KOPT-K1 (cell line): Measurements from ENCODE around the gene NKTR.

Experiments used
- H3K27ac ChIP-seq: fragments of 200-600 bp; sonication (generic); 2 replicates; pipeline ENCODE4 v1.5.1; 2016; ENCODE audit warnings: antibody characterized with exemption, mild to moderate bottlenecking, low read depth, low read length; ENCODE audit not compliant: poor library complexity, severe bottlenecking
- H3K36me3 ChIP-seq: fragments of 200-600 bp; sonication (generic); 2 replicates; pipeline ENCODE4 v1.5.1; 2017; ENCODE audit warnings: antibody characterized with exemption, mild to moderate bottlenecking, low read length, moderate library complexity; ENCODE audit not compliant: insufficient read depth
- H3K9me3 ChIP-seq: fragments of 200-600 bp; sonication (generic); 2 replicates; pipeline ENCODE4 v1.5.1; 2017; ENCODE audit warnings: antibody characterized with exemption, low read length, mild to moderate bottlenecking; ENCODE audit not compliant: insufficient read depth, poor library complexity, severe bottlenecking

Gene NKTR

GRCh38 chr3:42652251-42652610 is 51.7 kb downstream of the NKTR start:
- H3K9me3 ChIP-seq = no peaks in the 10 kb centered on the region
- peaks cover 28% of the 10 kb centered on the region for H3K36me3 ChIP-seq
- no peak overlapping the region for H3K27ac ChIP-seq

DNA sequence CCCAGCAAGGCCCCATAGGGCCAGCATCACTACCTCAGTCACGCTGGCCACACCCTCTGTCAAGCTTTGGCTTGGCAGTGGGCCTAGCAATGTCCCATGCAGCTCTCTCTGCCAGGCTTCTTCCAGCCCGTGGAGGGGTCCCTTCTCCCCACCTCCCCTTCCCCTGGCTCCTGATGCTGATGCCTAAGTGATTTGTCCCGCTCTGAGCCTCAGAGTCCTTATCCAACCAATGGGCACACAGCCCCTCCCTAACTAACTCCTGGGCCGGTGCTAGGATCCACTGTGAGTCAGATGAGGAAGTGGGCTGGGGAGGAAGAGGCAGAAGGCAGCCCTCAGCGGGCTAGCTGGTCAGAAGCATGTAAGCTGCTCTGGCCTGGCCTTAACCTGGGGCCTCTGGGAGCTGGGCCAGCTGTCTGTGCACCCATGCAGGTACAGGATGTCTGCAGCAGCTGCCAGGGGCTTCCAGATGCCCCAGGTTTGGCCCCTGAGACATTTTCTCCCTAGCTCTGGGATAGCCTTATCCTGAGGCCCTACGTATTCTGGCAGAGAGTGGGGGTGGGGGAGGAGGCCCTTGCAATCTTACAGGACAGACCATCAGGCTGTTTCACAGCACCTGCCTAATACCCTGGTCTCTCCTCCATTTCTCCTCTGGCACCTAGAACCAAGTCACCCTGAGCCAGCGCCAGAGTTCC is 52.3 kb downstream of the NKTR start:
- Histone ChIP-seq H3K27ac (no peak overlapping the region), H3K36me3 (peaks cover 23% of the 10 kb centered on the region), H3K9me3 (no peaks in the 10 kb centered on the region)

DNA sequence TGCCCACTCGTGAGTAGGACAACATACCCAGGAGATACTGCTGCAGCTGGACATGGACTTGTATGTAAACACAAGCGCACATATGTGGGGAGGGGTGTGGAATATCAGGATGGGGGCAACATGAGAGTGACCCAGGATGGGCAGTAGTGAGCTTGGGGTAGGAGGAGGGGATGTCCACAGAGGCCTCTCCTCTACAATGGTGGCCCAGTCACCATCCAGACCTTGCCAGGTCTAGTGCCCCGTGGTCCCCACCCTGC is 52.7 kb downstream of the NKTR start:
- Histone ChIP-seq H3K36me3 (peaks cover 18% of the 10 kb centered on the region), H3K9me3 (no peaks in the 10 kb centered on the region), H3K27ac (no peak overlapping the region)

DNA sequence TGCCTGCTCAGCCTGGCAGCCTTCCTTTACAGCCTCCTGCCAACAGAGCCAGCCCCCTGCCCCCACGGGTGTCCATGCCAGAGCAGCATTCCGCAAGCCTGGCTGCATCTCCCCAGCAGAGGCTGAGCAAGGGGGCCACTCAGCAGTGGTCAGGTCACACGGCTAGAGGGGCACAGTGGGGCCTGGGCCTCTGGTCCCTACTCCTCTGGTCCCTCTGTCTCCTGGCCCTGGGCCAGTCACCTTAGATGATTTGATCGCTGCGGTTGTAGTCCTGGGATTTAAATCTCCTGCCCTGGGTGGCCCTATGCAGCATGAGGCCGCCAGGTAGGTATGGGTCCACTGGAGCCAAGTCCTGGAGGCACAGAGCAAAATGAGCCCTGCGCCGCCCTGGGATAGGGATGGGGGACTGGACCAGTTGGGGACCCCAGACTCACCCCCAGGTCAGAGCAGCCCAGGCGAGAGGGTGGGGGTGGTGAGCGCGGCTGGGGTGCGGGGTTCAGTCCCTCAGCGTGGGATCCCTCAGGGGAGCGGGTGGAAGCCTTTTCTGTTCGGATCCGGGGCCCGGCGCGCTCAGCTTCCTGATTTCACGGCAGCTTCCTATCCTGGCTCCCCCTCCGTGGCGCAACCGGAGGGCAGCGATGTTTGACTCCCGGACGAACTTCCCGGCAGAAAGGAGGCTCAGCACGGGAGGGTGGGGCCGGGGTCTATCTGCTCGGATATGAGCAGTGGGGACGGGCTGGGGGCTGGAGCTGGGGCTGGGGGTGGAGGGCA is 53.3 kb downstream of the NKTR start, which contains the start of gene ZBTB47:
ZBTB47 (plus strand) TSS at position 138 of the 771 bp plus-strand sequence. CDS start 4,659 bp downstream, outside the sequence.
- Histone ChIP-seq H3K36me3 (peaks cover 13% of the 10 kb centered on the region), H3K9me3 (no peaks in the 10 kb centered on the region), H3K27ac (no peak within 1 kb of the TSS)

- Histone ChIP-seq H3K36me3 (peaks cover 5% of the 10 kb centered on the region), H3K27ac (no peak overlapping the region), H3K9me3 (no peaks in the 10 kb centered on the region)
Measured at GRCh38 chr3:42654331-42655201, 54.1 kb downstream of the NKTR start.

DNA sequence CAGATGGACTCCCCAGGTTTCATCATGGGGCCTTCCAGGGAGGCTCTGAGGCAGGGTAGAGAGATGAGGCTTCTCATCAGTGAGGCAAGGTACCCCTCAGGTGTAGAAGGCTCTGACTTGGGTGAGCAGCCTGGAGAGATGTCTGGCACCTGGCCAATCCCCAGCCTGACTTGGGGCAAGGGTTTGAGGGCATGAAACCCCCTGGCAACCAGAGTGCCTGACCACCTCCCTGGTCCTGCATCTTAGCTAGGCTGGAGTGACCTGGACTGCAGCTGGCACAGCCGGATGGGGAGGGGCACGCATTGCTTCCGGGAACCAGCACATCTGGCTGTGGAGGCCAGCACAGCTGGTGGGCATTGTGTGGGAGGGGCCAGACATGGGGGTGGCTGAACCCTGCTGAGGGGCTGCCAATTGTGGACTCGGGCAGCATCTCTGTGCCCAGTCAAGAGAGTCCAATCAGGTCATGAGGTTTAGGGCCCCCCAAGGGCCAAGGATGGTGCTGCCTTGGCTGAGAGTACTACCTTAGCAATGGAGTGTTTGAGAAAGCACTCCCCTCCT is 54.9 kb downstream of the NKTR start:
- Histone ChIP-seq H3K36me3 (no peaks in the 10 kb centered on the region), H3K9me3 (no peaks in the 10 kb centered on the region), H3K27ac (no peak overlapping the region)

- Histone ChIP-seq H3K36me3 (no peaks in the 10 kb centered on the region), H3K9me3 (no peaks in the 10 kb centered on the region), H3K27ac (no peak overlapping the region)
Measured at GRCh38 chr3:42655980-42656679, 55.6 kb downstream of the NKTR start.

GRCh38 chr3:42656680-42657610 is 56.5 kb downstream of the NKTR start:
- H3K36me3 ChIP-seq = no peaks in the 10 kb centered on the region
- H3K27ac ChIP-seq = no peak overlapping the region
- no peaks in the 10 kb centered on the region for H3K9me3 ChIP-seq

GRCh38 chr3:42657675-42658074 is 57.2 kb downstream of the NKTR start:
- H3K9me3 ChIP-seq = no peaks in the 10 kb centered on the region
- H3K27ac ChIP-seq = no peak overlapping the region
- no peaks in the 10 kb centered on the region for H3K36me3 ChIP-seq

- H3K27ac ChIP-seq = no peak overlapping the region
Measured at GRCh38 chr3:42658091-42658770, 57.7 kb downstream of the NKTR start.

DNA sequence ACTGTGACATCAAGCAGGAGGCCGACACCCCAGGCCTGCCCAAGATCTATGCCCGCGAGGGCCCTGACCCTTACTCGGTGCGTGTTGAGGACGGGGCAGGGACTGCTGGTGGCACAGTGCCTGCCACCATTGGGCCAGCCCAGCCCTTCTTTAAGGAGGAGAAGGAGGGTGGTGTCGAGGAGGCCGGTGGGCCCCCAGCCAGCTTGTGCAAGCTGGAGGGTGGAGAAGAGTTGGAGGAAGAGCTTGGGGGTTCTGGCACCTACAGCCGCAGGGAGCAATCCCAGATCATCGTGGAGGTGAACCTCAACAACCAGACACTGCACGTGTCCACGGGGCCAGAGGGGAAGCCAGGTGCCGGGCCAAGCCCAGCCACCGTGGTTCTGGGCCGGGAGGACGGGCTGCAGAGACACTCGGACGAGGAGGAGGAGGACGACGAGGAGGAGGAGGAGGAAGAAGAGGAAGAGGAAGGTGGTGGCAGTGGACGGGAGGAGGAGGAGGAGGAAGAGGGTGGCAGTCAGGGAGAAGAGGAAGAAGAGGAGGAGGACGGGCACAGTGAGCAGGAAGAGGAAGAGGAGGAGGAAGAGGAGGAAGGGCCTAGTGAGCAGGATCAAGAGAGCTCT is 58.4 kb downstream of the NKTR start:
- H3K36me3 ChIP-seq = no peaks in the 10 kb centered on the region
- no peaks in the 10 kb centered on the region for H3K9me3 ChIP-seq
- no peak overlapping the region for H3K27ac ChIP-seq

More at GRCh38 chr3:42658091-42658770, 57.7 kb downstream of the NKTR start:
- H3K9me3 ChIP-seq = no peaks in the 10 kb centered on the region
- no peaks in the 10 kb centered on the region for H3K36me3 ChIP-seq

GRCh38 chr3:42659451-42660130 is 59.1 kb downstream of the NKTR start:
- no peaks in the 10 kb centered on the region for H3K9me3 ChIP-seq
- H3K27ac ChIP-seq = no peak overlapping the region
- no peaks in the 10 kb centered on the region for H3K36me3 ChIP-seq
